ENCODE results near the gene CIDEB. TPM values are rescaled to one million over a fixed set of nuclear protein-coding genes. Genes with fewer than 3 reads are reported as not detected.

The CIDEB gene
- total RNA-seq, 2 donors from 2014 or later, result 0.97 to 3.1 TPM

GRCh38 chr14:24277606-24278321, 30.0 kb downstream of the CIDEB start:
- H3K27ac Mint-ChIP-seq, result no peak overlapping the region
- WGBS, 2 experiments (ENCODE audit: insufficient coverage in 1 of 2, insufficient read length in 1 of 2), result 89 to 90% methylated on average over 8 to 11 of the region's 11 CpGs
- no peaks in the 10 kb centered on the region for H3K9me3 Mint-ChIP-seq
- H3K4me1 ChIP-seq (ENCODE audit: control insufficient read depth, insufficient read depth, low read length), result no peaks in the 10 kb centered on the region
- no peak overlapping the region for H3K9ac ChIP-seq (ENCODE audit: extremely low read depth, low read length, poor library complexity, severe bottlenecking)
- H3K36me3 Mint-ChIP-seq (ENCODE audit: low read depth), result no peaks in the 10 kb centered on the region
- no peak overlapping the region for H3K4me3 Mint-ChIP-seq
- TF ChIP-seq CTCF (conservative IDR thresholded peaks at IDR 0.05), result no peak
- no peak for DNase-seq
- H3K36me3 ChIP-seq (ENCODE audit: control insufficient read depth, insufficient read depth, low read length), result no peaks in the 10 kb centered on the region
- no peaks in the 10 kb centered on the region for H3K4me1 Mint-ChIP-seq
- H3K27me3 ChIP-seq (ENCODE audit: control insufficient read depth, insufficient read depth, low read length, poor library complexity, severe bottlenecking), result no peaks in the 10 kb centered on the region
- H3K9me3 ChIP-seq (ENCODE audit: control insufficient read depth, low read length), result no peaks in the 10 kb centered on the region
- no peaks in the 10 kb centered on the region for H3K27me3 Mint-ChIP-seq (ENCODE audit: insufficient read depth)
- no peak overlapping the region for H3K4me3 ChIP-seq (ENCODE audit: low read length)
- no peak overlapping the region for H3K27ac ChIP-seq (ENCODE audit: low read depth, low read length)

GRCh38 chr14:24277071-24277470, 30.7 kb downstream of the CIDEB start:
- Histone ChIP-seq H3K27me3 (ENCODE audit: control insufficient read depth, insufficient read depth, low read length, poor library complexity, severe bottlenecking) (no peaks in the 10 kb centered on the region), H3K9me3 (ENCODE audit: control insufficient read depth, low read length) (no peaks in the 10 kb centered on the region), H3K36me3 (ENCODE audit: control insufficient read depth, insufficient read depth, low read length) (no peaks in the 10 kb centered on the region), H3K4me3 (ENCODE audit: low read length) (no peak overlapping the region), H3K27ac (ENCODE audit: low read depth, low read length) (no peak overlapping the region), H3K9ac (ENCODE audit: extremely low read depth, low read length, poor library complexity, severe bottlenecking) (no peak overlapping the region), H3K4me1 (ENCODE audit: control insufficient read depth, insufficient read depth, low read length) (no peaks in the 10 kb centered on the region)
- no peak for TF ChIP-seq CTCF (conservative IDR thresholded peaks at IDR 0.05)
- Mint-ChIP-seq H3K27ac (no peak overlapping the region), H3K4me3 (no peak overlapping the region), H3K27me3 (ENCODE audit: insufficient read depth) (no peaks in the 10 kb centered on the region), H3K4me1 (no peaks in the 10 kb centered on the region), H3K36me3 (ENCODE audit: low read depth) (no peaks in the 10 kb centered on the region), H3K9me3 (no peaks in the 10 kb centered on the region)
- DNase-seq, result no peak
- WGBS, 2 experiments (ENCODE audit: insufficient coverage in 1 of 2, insufficient read length in 1 of 2), result 95 to 96% methylated on average over 5 to 6 of the region's 6 CpGs

- Histone ChIP-seq H3K9me3 (ENCODE audit: control insufficient read depth, low read length) (no peaks in the 10 kb centered on the region), H3K4me3 (ENCODE audit: low read length) (no peak overlapping the region), H3K27ac (ENCODE audit: low read depth, low read length) (no peak overlapping the region), H3K4me1 (ENCODE audit: control insufficient read depth, insufficient read depth, low read length) (no peaks in the 10 kb centered on the region), H3K36me3 (ENCODE audit: control insufficient read depth, insufficient read depth, low read length) (no peaks in the 10 kb centered on the region), H3K9ac (ENCODE audit: extremely low read depth, low read length, poor library complexity, severe bottlenecking) (no peak overlapping the region), H3K27me3 (ENCODE audit: control insufficient read depth, insufficient read depth, low read length, poor library complexity, severe bottlenecking) (no peaks in the 10 kb centered on the region)
- H3K27ac Mint-ChIP-seq, result no peak overlapping the region
- no peaks in the 10 kb centered on the region for H3K9me3 Mint-ChIP-seq
- H3K4me1 Mint-ChIP-seq, result peaks cover 4% of the 10 kb centered on the region
- no peak for TF ChIP-seq CTCF (conservative IDR thresholded peaks at IDR 0.05)
- no peaks in the 10 kb centered on the region for H3K27me3 Mint-ChIP-seq (ENCODE audit: insufficient read depth)
- 96 to 97% methylated on average over 3 of the region's 3 CpGs for WGBS, 2 experiments (ENCODE audit: insufficient coverage in 1 of 2, insufficient read length in 1 of 2)
- DNase-seq, result no peak
- H3K4me3 Mint-ChIP-seq, result no peak overlapping the region
- no peaks in the 10 kb centered on the region for H3K36me3 Mint-ChIP-seq (ENCODE audit: low read depth)
Measured at GRCh38 chr14:24274101-24274543, 33.7 kb downstream of the CIDEB start.

Measured in endodermal cell (in vitro differentiated cells).